HepG2 (cell line): ENCODE measurements around the gene TMEM80. TPM values are rescaled to one million over a fixed set of nuclear protein-coding genes. Genes with fewer than 3 reads are reported as not detected.

Experiments used
- ARNT2 ChIP-seq: sonication (generic); formaldehyde crosslinking; IDR thresholded peaks from 2 replicates; pipeline ENCODE4 v1.8.0; 2022; ENCODE audit warnings: mild to moderate bottlenecking, low read depth, missing genetic modification reagents, moderate library complexity
- ATM ChIP-seq: fragments of 450-650 bp; IDR thresholded peaks from 2 replicates; pipeline ENCODE4 v1.7.1; 2017; ENCODE audit warnings: mild to moderate bottlenecking, borderline replicate concordance
- HDAC2 ChIP-seq: sonication (generic); formaldehyde crosslinking; IDR thresholded peaks from 2 replicates; pipeline ENCODE4 v1.4.0; 2020; ENCODE audit warnings: missing genetic modification reagents
- HOXA7 ChIP-seq: sonication (generic); formaldehyde crosslinking; IDR thresholded peaks from 2 replicates; pipeline ENCODE4 v1.8.1; 2022; ENCODE audit warnings: mild to moderate bottlenecking, missing genetic modification reagents, moderate library complexity
- IKZF4 ChIP-seq: sonication (generic); formaldehyde crosslinking; IDR thresholded peaks from 2 replicates; pipeline ENCODE4 v1.5.1; 2020; ENCODE audit warnings: borderline replicate concordance, mild to moderate bottlenecking, low read depth, missing genetic modification reagents; ENCODE audit errors: not compliant biosample characterization
- NRL ChIP-seq: sonication (generic); formaldehyde crosslinking; IDR thresholded peaks from 2 replicates; pipeline ENCODE4 v1.5.0; 2020; ENCODE audit warnings: missing genetic modification reagents, mild to moderate bottlenecking, moderate library complexity, borderline replicate concordance
- POLR2AphosphoS2 ChIP-seq: IDR thresholded peaks from 2 replicates; pipeline ENCODE4 v1.6.1; 2011; ENCODE audit warnings: low read depth, low read length, improper control_type of control experiment
- REST ChIP-seq, 2 experiments: IDR thresholded peaks; 2 replicates each; pipeline ENCODE4 v1.6.1; 2011 to 2012; ENCODE audit warnings: low read length in 2 of 2, borderline replicate concordance in 1 of 2, low read depth in 1 of 2, mild to moderate bottlenecking in 1 of 2, moderate library complexity in 1 of 2
- ZBTB3 ChIP-seq: sonication (generic); formaldehyde crosslinking; IDR thresholded peaks from 2 replicates; pipeline ENCODE4 v1.4.0; 2020; ENCODE audit warnings: low read depth, mild to moderate bottlenecking, moderate library complexity, missing genetic modification reagents, borderline replicate concordance
- ZBTB4 ChIP-seq: sonication (generic); formaldehyde crosslinking; IDR thresholded peaks from 2 replicates; pipeline ENCODE4 v1.4.0; 2020; ENCODE audit warnings: missing genetic modification reagents, mild to moderate bottlenecking, borderline replicate concordance
- ZKSCAN1 ChIP-seq: fragments of 150-350 bp; IDR thresholded peaks from 2 replicates; pipeline ENCODE4 v1.6.1; 2014; ENCODE audit warnings: low read length
- ZNF414 ChIP-seq: sonication (generic); formaldehyde crosslinking; IDR thresholded peaks from 2 replicates; pipeline ENCODE4 v1.5.0; 2020; ENCODE audit warnings: missing genetic modification reagents
- ZNF572 ChIP-seq: sonication (generic); formaldehyde crosslinking; IDR thresholded peaks from 2 replicates; pipeline ENCODE4 v1.5.1; 2020; ENCODE audit warnings: mild to moderate bottlenecking, missing genetic modification reagents
- ZNF629 ChIP-seq: sonication (generic); formaldehyde crosslinking; conservative IDR thresholded peaks from 2 replicates; pipeline ENCODE4 v1.5.0; 2020; ENCODE audit warnings: missing genetic modification reagents
- ZNF790 ChIP-seq: sonication (generic); formaldehyde crosslinking; IDR thresholded peaks from 2 replicates; pipeline ENCODE4 v1.8.0; 2022; ENCODE audit warnings: missing genetic modification reagents, mild to moderate bottlenecking, borderline replicate concordance
- ZNF850 ChIP-seq: sonication (generic); formaldehyde crosslinking; conservative IDR thresholded peaks from 2 replicates; pipeline ENCODE4 v1.9.0; 2021; ENCODE audit warnings: mild to moderate bottlenecking, missing genetic modification reagents
- polyA plus RNA-seq, 8 experiments: library from polyadenylated mRNA; depleted of rRNA in 3 of 8; stranded (reverse) in 7 of 8; unstranded in 1 of 8; fragments of >200 nt; fragmentation: Illumina TruSeq in 4 of 8; extraction: Trizol in 4 of 8; gene quantifications; 2 replicates each; pipeline versions ENCODE4 v1.2.1 to v1.2.3, GENCODE V29; 2011 to 2016; ENCODE audit warnings: low read depth in 4 of 8, missing spikeins in 1 of 8, mixed read lengths in 1 of 8; ENCODE audit not compliant: insufficient read depth in 1 of 8
- total RNA-seq, 5 experiments: library from RNA; depleted of rRNA; stranded (reverse); fragments of >200 nt; fragmentation: Illumina TruSeq; extraction: Trizol; gene quantifications; 2 replicates each; pipeline ENCODE4 v1.2.3, GENCODE V29; 2016; ENCODE audit warnings: low read depth in 1 of 5
- TF ChIP-seq, protein P1 (sequence below): IDR thresholded peaks from 2 replicates; pipeline ENCODE4 v1.6.1; 2012; ENCODE audit warnings: low read length, improper control_type of control experiment

Gene TMEM80
- total and polyA plus RNA-seq, 2 of the 13 experiments (the other 11 are each of a cell fraction or from before 2014, with no cell fraction given), result 5.6 to 17.1 TPM

GRCh38 chr11:706957-707816 is 11.6 kb downstream of the TMEM80 start (continued):
- no peak; the same call in 1 of the 2 replicates for TF ChIP-seq POLR2AphosphoS2
- TF ChIP-seq ZNF850 (CRISPR knock-in tag), result 0 out of 2 replicates have a peak, but pooled peaks have one; percentile 56
- TF ChIP-seq ZNF629 (CRISPR knock-in tag), result peak; percentile 41; the same call in 1 of the 2 replicates
- TF ChIP-seq, protein P1, sequence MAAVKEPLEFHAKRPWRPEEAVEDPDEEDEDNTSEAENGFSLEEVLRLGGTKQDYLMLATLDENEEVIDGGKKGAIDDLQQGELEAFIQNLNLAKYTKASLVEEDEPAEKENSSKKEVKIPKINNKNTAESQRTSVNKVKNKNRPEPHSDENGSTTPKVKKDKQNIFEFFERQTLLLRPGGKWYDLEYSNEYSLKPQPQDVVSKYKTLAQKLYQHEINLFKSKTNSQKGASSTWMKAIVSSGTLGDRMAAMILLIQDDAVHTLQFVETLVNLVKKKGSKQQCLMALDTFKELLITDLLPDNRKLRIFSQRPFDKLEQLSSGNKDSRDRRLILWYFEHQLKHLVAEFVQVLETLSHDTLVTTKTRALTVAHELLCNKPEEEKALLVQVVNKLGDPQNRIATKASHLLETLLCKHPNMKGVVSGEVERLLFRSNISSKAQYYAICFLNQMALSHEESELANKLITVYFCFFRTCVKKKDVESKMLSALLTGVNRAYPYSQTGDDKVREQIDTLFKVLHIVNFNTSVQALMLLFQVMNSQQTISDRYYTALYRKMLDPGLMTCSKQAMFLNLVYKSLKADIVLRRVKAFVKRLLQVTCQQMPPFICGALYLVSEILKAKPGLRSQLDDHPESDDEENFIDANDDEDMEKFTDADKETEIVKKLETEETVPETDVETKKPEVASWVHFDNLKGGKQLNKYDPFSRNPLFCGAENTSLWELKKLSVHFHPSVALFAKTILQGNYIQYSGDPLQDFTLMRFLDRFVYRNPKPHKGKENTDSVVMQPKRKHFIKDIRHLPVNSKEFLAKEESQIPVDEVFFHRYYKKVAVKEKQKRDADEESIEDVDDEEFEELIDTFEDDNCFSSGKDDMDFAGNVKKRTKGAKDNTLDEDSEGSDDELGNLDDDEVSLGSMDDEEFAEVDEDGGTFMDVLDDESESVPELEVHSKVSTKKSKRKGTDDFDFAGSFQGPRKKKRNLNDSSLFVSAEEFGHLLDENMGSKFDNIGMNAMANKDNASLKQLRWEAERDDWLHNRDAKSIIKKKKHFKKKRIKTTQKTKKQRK, result no peak
- TF ChIP-seq IKZF4 (CRISPR knock-in tag), result no peak
- peak; percentile 88 for TF ChIP-seq ARNT2 (CRISPR knock-in tag)
- TF ChIP-seq ZNF414, result peak; percentile 91
- peak; percentile 86 for TF ChIP-seq NRL (CRISPR knock-in tag)
- TF ChIP-seq ZNF790, result no peak
- peak; percentile 89 for TF ChIP-seq ZBTB3
- TF ChIP-seq HOXA7 (CRISPR knock-in tag), result no peak
- TF ChIP-seq ATM, result no peak
- peak in 1 of 2 experiments; percentile 14; a peak in 1 of 4 replicates for TF ChIP-seq REST (IDR thresholded peaks at IDR 0.05; ENCODE audit: borderline replicate concordance in 1 of 2, low read depth in 1 of 2, low read length in 2 of 2)
- no peak for TF ChIP-seq ZKSCAN1
- TF ChIP-seq ZNF572 (CRISPR knock-in tag), result peak; percentile 69; the same call in 1 of the 2 replicates
- no peak for TF ChIP-seq ZBTB4 (CRISPR knock-in tag)
- TF ChIP-seq HDAC2, result peak; percentile 85
